K562 (cell line): ENCODE measurements around the gene KAT6B. TPM values are rescaled to one million over a fixed set of nuclear protein-coding genes. Genes with fewer than 3 reads are reported as not detected.

ENCODE experiments used
- ATAC-seq: fragments of 200-7000 bp; cut with Tn5 transposase; 3 replicates; pipeline ENCODE4 v1.9.1; 2020; ENCODE audit warnings: moderate library complexity
- BruUV-seq: library from RNA; stranded (reverse); fragments of 400-500 nt; replicated peaks from 2 replicates; lab custom pipeline; 2021; lab: Mats Ljungman, UMichigan
- CTCF ChIA-PET: fragments of 300-600 bp; formaldehyde crosslinking; extraction: SDS; loops from one replicate; lab custom pipeline; 2021; ENCODE audit warnings: low intra/inter-chr PET ratio; lab: Yijun Ruan, JAX
- POLR2A ChIA-PET: fragments of 300-600, 350-650 bp; sonication (Branson Sonifier 250); formaldehyde crosslinking; extraction: SDS; loops from one replicate; lab custom pipeline; 2021; ENCODE audit warnings: antibody characterized with exemption, inconsistent platforms; lab: Yijun Ruan, JAX
- DNase-seq, 4 experiments: peaks; one replicate each; pipeline versions ENCODE4 v3.0.0 to v3.0.0-alpha.2; 2011 to 2018; ENCODE audit warnings: low spot score in 3 of 4, mixed read lengths in 3 of 4; ENCODE audit errors: extremely low read depth in 1 of 4
- FAIRE-seq: peaks from 2 replicates; lab custom pipeline; 2011; peaks lifted over from hg19 to GRCh38; lab: Jason Lieb, UNC
- H2AFZ ChIP-seq: 2 replicates; pipeline ENCODE4 v1.6.0; 2011; ENCODE audit warnings: low read depth, low read length, control low read depth, inconsistent platforms
- H3K27ac ChIP-seq: fragments of 200-600 bp; 3 replicates; pipeline ENCODE4 v1.8.0; 2011; ENCODE audit warnings: low read depth, mild to moderate bottlenecking, control low read depth, inconsistent platforms, low read length, moderate library complexity, mixed read lengths; ENCODE audit errors: extremely low read depth
- H3K27me3 ChIP-seq, 2 experiments: fragments of 300-600 bp in 1 of 2; 2 replicates in 1 of 2; 3 replicates in 1 of 2; pipeline versions ENCODE4 v1.6.0 to v1.8.0; 2011; ENCODE audit warnings: inconsistent platforms in 2 of 2, low read length in 2 of 2, mild to moderate bottlenecking in 1 of 2, mixed read lengths in 1 of 2, moderate library complexity in 1 of 2; ENCODE audit not compliant: control insufficient read depth in 2 of 2, insufficient read depth in 2 of 2
- H3K36me3 ChIP-seq: fragments of 300-600 bp; 3 replicates; pipeline ENCODE4 v1.8.0; 2011; ENCODE audit warnings: mild to moderate bottlenecking, low read length, inconsistent platforms; ENCODE audit not compliant: control insufficient read depth, insufficient read depth
- H3K4me1 ChIP-seq, 2 experiments: fragments of 200-600 bp in 1 of 2; replicated peaks in 1 of 2; 2 replicates in 1 of 2; 3 replicates in 1 of 2; pipeline versions ENCODE4 v1.5.1 to v1.8.0; 2011; ENCODE audit warnings: inconsistent platforms in 2 of 2, low read length in 2 of 2, mild to moderate bottlenecking in 1 of 2, mixed read lengths in 1 of 2, moderate library complexity in 1 of 2; ENCODE audit not compliant: control insufficient read depth in 2 of 2, insufficient read depth in 2 of 2
- H3K4me2 ChIP-seq: 2 replicates; pipeline ENCODE4 v1.6.1; 2011; ENCODE audit warnings: low read length, control low read depth, inconsistent platforms, mixed read lengths; ENCODE audit not compliant: insufficient read depth
- H3K4me3 ChIP-seq: fragments of 200-600 bp; sonication (generic), shearing (Covaris generic); 2 replicates; pipeline ENCODE4 v1.5.1; 2016; ENCODE audit warnings: control low read depth, inconsistent platforms
- H3K79me2 ChIP-seq: fragments of 200-600 bp; 3 replicates; pipeline ENCODE4 v1.8.0; 2011; ENCODE audit warnings: low read length, inconsistent platforms; ENCODE audit not compliant: control insufficient read depth, insufficient read depth
- H3K9ac ChIP-seq, 2 experiments: 2 replicates each; pipeline versions ENCODE4 v1.6.0 to v1.6.1; 2011; ENCODE audit warnings: low read depth in 2 of 2, low read length in 2 of 2, control low read depth in 1 of 2, inconsistent platforms in 1 of 2, mild to moderate bottlenecking in 1 of 2, mixed read lengths in 1 of 2; ENCODE audit not compliant: insufficient read depth in 1 of 2
- H3K9me1 ChIP-seq: one replicate; pipeline ENCODE4 v1.6.0; 2011; ENCODE audit warnings: inconsistent platforms, mild to moderate bottlenecking, low read length, moderate library complexity; ENCODE audit not compliant: control insufficient read depth, insufficient read depth
- H3K9me3 ChIP-seq: replicated peaks from 2 replicates; pipeline ENCODE4 v1.5.1; 2011; ENCODE audit warnings: low read depth, low read length, inconsistent platforms; ENCODE audit not compliant: control insufficient read depth, insufficient read depth
- H4K20me1 ChIP-seq: replicated peaks from 2 replicates; pipeline ENCODE4 v1.6.1; 2011; ENCODE audit warnings: low read length, inconsistent platforms, mixed read lengths; ENCODE audit not compliant: control insufficient read depth, insufficient read depth
- ESRRA ChIP-seq: fragments of 450-650 bp; IDR thresholded peaks from 2 replicates; pipeline ENCODE4 v1.6.1; 2014; ENCODE audit warnings: low read depth, mild to moderate bottlenecking, moderate library complexity, borderline replicate concordance
- ILK ChIP-seq: fragments of 450-650 bp; IDR thresholded peaks from 2 replicates; pipeline ENCODE4 v1.6.1; 2016; ENCODE audit warnings: missing genetic modification characterization, low read depth, mild to moderate bottlenecking, missing compliant biosample characterization, moderate library complexity, borderline replicate concordance
- KAT7 ChIP-seq: sonication (generic); formaldehyde crosslinking; IDR thresholded peaks from 2 replicates; pipeline ENCODE4 v1.8.0; 2022; ENCODE audit warnings: missing genetic modification reagents, mild to moderate bottlenecking, borderline replicate concordance
- KAT8 ChIP-seq: fragments of 450-650 bp; IDR thresholded peaks from 2 replicates; pipeline ENCODE4 v1.6.1; 2016; ENCODE audit warnings: low read depth, mild to moderate bottlenecking
- SPI1 ChIP-seq: IDR thresholded peaks from 2 replicates; pipeline ENCODE4 v1.6.1; 2011; ENCODE audit warnings: low read depth, low read length, control low read depth, borderline replicate concordance
- ZNF263 ChIP-seq: sonication (generic); formaldehyde crosslinking; IDR thresholded peaks from 2 replicates; pipeline ENCODE4 v1.8.0; 2022; ENCODE audit warnings: mild to moderate bottlenecking, missing genetic modification reagents, borderline replicate concordance
- ZNF384 ChIP-seq: IDR thresholded peaks from 2 replicates; pipeline ENCODE4 v1.6.1; 2012; ENCODE audit warnings: low read depth, low read length, improper control_type of control experiment
- WGBS: fragments of 100-300 bp; shearing (Covaris generic); methylation state at CpG from one replicate; pipeline ENCODE4 v1.1.6; 2016; ENCODE audit warnings: low coverage, mixed read lengths; ENCODE audit not compliant: insufficient coverage; ENCODE audit errors: missing lambda C conversion rate; 5-methylcytosine and 5-hydroxymethylcytosine counted together
- in situ Hi-C: fragments of 300-500 bp; cut with MboI; formaldehyde crosslinking; loops from 4 replicates; pipeline ENCODE4 v1.15.0; 2018; ENCODE audit warnings: inconsistent platforms, mixed read lengths
- intact Hi-C: fragments of 100-400 bp; cut with micrococcal nuclease; formaldehyde crosslinking; loops from 2 replicates; pipeline ENCODE4 v1.14.2; 2022
- polyA plus RNA-seq, 8 experiments: library from polyadenylated mRNA; depleted of rRNA in 4 of 8; stranded (reverse) in 5 of 8; unstranded in 3 of 8; fragments of >200 nt; fragmentation: Nextera tagmentation in 2 of 8; fragmentation: Illumina TruSeq in 1 of 8; extraction: Ambion mirVana in 2 of 8; extraction: Trizol in 1 of 8; gene quantifications; 2 replicates each; pipeline versions ENCODE4 v1.2.1 to v1.2.3, GENCODE V29; 2011 to 2014; ENCODE audit warnings: inconsistent platforms in 1 of 8, missing spikeins in 1 of 8
- total RNA-seq, 7 experiments: library from RNA; depleted of rRNA in 6 of 7; stranded (reverse); fragments of >200 nt in 6 of 7; fragmentation: Illumina TruSeq in 2 of 7; extraction: Trizol in 2 of 7; gene quantifications; 2 replicates each; pipeline versions ENCODE4 v1.2.1 to v1.2.3, GENCODE V29; 2011 to 2021; ENCODE audit warnings: low replicate concordance in 1 of 7
- TF ChIP-seq, protein P1 (sequence below): fragments of 450-650 bp; formaldehyde crosslinking; IDR thresholded peaks from 2 replicates; pipeline ENCODE4 v1.4.0; 2020; ENCODE audit warnings: mild to moderate bottlenecking
- TF ChIP-seq, protein P2 (sequence below): fragments of 450-650 bp; IDR thresholded peaks from 2 replicates; pipeline ENCODE4 v1.6.1; 2017; ENCODE audit warnings: antibody characterized with exemption
- TF ChIP-seq, protein P3 (sequence below): sonication (generic); formaldehyde crosslinking; IDR thresholded peaks from 2 replicates; pipeline ENCODE4 v1.8.1; 2023; ENCODE audit warnings: mild to moderate bottlenecking, missing genetic modification reagents

The KAT6B gene
- total and polyA plus RNA-seq, 9 of the 15 experiments (the other 6 are each of a cell fraction or from before 2014, with no cell fraction given), result 1.4 to 9.2 (median 6.8) TPM

DNA sequence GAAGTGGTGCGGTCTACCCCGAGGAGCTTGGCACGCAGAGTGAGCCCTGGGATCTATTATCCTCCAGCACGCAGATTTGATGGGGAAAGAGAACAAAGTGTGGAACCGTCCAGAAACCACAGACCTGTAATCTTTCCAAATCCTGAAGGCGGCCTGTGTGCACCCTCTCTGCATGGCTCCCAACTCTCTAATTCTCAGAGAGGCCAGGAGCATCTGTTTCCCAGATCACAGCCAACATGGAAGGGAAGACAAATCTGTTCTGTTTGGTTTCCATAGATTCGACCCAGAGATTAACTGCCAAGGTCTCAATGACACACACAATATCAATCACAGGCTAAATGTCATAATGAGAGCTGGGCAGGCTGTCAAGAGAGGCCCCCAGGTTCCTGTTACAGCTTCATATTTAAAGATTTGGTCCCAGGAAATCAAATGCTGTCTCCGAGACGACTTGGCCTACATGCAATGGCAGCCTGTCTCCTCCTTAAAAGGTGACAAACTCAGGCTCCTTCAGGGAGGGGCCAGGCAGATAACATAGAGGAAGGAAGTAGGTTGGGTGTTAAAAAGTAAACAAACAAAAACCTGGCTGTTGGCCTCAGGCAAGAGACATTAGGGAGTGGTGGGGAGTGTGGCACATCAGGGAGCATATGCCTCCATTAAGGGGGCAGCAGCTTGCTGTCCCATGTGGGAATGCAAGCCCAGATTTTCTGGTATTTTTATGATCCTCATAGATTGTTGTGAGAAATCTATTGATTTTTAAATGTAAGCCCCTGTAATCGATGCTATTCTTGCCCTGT lies 236.3 kb downstream of the KAT6B start (continued):
- TF ChIP-seq, protein P1, sequence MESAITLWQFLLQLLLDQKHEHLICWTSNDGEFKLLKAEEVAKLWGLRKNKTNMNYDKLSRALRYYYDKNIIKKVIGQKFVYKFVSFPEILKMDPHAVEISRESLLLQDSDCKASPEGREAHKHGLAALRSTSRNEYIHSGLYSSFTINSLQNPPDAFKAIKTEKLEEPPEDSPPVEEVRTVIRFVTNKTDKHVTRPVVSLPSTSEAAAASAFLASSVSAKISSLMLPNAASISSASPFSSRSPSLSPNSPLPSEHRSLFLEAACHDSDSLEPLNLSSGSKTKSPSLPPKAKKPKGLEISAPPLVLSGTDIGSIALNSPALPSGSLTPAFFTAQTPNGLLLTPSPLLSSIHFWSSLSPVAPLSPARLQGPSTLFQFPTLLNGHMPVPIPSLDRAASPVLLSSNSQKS, result no peak
- TF ChIP-seq, all 486 proteins: peak for 14

DNA sequence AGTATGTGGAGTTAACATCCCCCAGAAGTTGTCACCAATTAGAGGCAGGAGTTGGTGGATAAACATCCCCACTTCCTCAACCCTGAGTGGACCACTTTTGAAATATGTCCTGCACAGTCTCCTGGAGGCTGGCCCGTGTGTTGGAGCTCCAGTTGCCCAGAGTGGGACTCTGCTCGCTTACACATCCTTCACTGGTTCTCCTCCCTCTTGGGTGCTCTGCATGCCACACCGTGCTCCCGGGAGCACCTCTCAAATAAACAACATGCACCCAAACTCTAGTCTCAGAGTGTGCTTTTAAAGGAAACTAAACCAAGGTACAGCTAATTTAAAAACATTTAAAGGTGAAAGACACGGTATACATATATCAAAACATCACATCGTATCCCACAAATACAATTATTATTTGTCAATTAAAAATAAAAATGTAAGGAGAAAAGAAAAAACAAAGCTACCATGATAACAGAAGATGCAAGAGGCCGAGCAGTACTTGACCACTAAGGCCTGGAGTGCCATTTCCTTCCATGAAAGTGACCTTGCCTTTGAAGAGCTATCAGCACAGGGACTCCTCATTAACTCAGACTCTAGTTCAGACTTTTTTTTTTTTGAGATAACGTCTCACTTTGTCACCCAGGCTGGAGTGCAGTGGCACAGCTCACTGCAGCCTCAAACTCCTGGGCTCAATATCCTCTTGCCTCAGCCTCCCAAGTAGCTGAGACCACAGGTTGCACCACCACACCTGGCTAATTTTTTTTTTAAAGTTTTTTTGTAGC lies 237.2 kb downstream of the KAT6B start:
- no TSS peak for BruUV-seq
- Histone ChIP-seq H3K9ac (no peak overlapping the region), H4K20me1 (no peaks in the 10 kb centered on the region), H3K79me2 (no peaks in the 10 kb centered on the region)
- no peak for FAIRE-seq
- CTCF ChIA-PET, result no interaction called here
- TF ChIP-seq KAT8, result no peak
- TF ChIP-seq ESRRA, result peak; percentile 71; the same call in 1 of the 2 replicates
- TF ChIP-seq SPI1, result 0 out of 2 replicates have a peak, but pooled peaks have one; percentile 12
- no peak for TF ChIP-seq KAT7 (CRISPR knock-in tag)
- TF ChIP-seq ILK (tag), result no peak
- TF ChIP-seq, protein P2, sequence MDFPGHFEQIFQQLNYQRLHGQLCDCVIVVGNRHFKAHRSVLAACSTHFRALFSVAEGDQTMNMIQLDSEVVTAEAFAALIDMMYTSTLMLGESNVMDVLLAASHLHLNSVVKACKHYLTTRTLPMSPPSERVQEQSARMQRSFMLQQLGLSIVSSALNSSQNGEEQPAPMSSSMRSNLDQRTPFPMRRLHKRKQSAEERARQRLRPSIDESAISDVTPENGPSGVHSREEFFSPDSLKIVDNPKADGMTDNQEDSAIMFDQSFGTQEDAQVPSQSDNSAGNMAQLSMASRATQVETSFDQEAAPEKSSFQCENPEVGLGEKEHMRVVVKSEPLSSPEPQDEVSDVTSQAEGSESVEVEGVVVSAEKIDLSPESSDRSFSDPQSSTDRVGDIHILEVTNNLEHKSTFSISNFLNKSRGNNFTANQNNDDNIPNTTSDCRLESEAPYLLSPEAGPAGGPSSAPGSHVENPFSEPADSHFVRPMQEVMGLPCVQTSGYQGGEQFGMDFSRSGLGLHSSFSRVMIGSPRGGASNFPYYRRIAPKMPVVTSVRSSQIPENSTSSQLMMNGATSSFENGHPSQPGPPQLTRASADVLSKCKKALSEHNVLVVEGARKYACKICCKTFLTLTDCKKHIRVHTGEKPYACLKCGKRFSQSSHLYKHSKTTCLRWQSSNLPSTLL, result no peak
- peak; percentile 93 for TF ChIP-seq ZNF263 (CRISPR knock-in tag)
- TF ChIP-seq, protein P3, sequence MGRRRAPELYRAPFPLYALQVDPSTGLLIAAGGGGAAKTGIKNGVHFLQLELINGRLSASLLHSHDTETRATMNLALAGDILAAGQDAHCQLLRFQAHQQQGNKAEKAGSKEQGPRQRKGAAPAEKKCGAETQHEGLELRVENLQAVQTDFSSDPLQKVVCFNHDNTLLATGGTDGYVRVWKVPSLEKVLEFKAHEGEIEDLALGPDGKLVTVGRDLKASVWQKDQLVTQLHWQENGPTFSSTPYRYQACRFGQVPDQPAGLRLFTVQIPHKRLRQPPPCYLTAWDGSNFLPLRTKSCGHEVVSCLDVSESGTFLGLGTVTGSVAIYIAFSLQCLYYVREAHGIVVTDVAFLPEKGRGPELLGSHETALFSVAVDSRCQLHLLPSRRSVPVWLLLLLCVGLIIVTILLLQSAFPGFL, result no peak
- TF ChIP-seq ZNF384, result peak; percentile 77
- TF ChIP-seq, all 486 proteins: peak for 4
- peak; percentile 17; the same call in 1 of the 3 replicates for ATAC-seq
- intact Hi-C loops, result no loop called here
- POLR2A ChIA-PET, result interaction anchor here (0.6 to 0.9 kb wide), 5 partner anchors 12 to 1834 kb away, joined by 3 to 4 read pairs (median 3); no protein-coding TSS in a partner anchor
- H3K4me3 ChIP-seq, result no peak overlapping the region
- no peak overlapping the region for H3K4me2 ChIP-seq
- H3K9me1 ChIP-seq, result no peaks in the 10 kb centered on the region
- no peaks in the 10 kb centered on the region for H3K27me3 ChIP-seq
- 44% methylated on average over 8 of the region's 8 CpGs for WGBS
- H3K36me3 ChIP-seq, result no peaks in the 10 kb centered on the region
- H3K27ac ChIP-seq, result no peak overlapping the region
- H3K9me3 ChIP-seq, result no peaks in the 10 kb centered on the region
- DNase-seq, result no peak
- H2AFZ ChIP-seq, result no peak overlapping the region
- H3K4me1 ChIP-seq, result peaks cover 0 to 3% of the 10 kb centered on the region in 2 experiments; a peak in 1 of 5 replicates
- in situ Hi-C loops, result no loop called here
